Panc1 (cell line): ENCODE data around the gene LSS.

Experiments used
- POLR2AphosphoS5 ChIP-seq: IDR thresholded peaks from 2 replicates; pipeline ENCODE4 v1.6.1; 2012; ENCODE audit warnings: mild to moderate bottlenecking, low read depth, low read length, moderate library complexity
- SIN3A ChIP-seq: IDR thresholded peaks from 2 replicates; pipeline ENCODE4 v1.6.1; 2012; ENCODE audit warnings: low read depth, mild to moderate bottlenecking, low read length, moderate library complexity, borderline replicate concordance; ENCODE audit not compliant: insufficient read depth
- TCF7L2 ChIP-seq: IDR thresholded peaks from 2 replicates; pipeline ENCODE4 v1.6.1; 2011; ENCODE audit warnings: mild to moderate bottlenecking, low read depth, low read length, inconsistent platforms
- TF ChIP-seq, protein P1 (sequence below): fragments of 450-650 bp; IDR thresholded peaks from 2 replicates; pipeline ENCODE4 v1.5.1; 2017; ENCODE audit warnings: mild to moderate bottlenecking
- TF ChIP-seq, protein P2 (sequence below), 2 experiments: IDR thresholded peaks; 2 replicates each; pipeline ENCODE4 v1.6.1; 2011 to 2012; ENCODE audit warnings: low read depth in 2 of 2, control low read depth in 1 of 2, low read length in 1 of 2, mild to moderate bottlenecking in 1 of 2, moderate library complexity in 1 of 2; ENCODE audit not compliant: insufficient read depth in 1 of 2

DNA sequence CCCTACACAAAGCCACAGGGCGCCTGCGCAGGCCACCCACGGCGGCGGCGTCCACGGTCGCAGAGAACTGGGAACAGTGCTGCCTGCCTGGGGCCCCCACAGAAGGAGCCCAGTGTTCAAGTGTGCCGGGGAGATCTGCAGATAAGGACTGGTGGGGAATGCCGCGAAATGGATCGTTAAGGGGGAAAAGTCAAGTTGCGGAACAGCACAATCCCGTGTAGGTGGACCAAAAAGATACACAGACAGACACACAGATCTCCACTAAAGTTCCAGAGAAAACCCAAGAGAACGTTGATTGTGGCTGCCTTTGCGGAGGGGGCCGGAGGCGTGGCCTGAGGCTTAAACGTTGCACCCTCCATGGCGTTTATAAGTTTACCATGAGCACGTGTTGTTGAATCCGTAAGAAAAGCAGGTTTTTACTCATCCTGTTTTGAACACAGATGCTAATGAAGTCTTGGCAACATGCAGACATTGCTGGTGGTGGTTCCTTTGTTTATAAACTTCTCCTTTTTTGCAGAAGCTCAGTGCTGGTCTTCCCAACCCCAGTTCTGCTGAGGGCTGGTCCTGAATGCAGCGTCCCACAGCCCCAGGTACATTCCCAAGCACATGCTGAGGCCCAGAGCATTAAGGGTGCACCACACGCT is 48.4 kb downstream of the LSS start:
- TF ChIP-seq, protein P1, sequence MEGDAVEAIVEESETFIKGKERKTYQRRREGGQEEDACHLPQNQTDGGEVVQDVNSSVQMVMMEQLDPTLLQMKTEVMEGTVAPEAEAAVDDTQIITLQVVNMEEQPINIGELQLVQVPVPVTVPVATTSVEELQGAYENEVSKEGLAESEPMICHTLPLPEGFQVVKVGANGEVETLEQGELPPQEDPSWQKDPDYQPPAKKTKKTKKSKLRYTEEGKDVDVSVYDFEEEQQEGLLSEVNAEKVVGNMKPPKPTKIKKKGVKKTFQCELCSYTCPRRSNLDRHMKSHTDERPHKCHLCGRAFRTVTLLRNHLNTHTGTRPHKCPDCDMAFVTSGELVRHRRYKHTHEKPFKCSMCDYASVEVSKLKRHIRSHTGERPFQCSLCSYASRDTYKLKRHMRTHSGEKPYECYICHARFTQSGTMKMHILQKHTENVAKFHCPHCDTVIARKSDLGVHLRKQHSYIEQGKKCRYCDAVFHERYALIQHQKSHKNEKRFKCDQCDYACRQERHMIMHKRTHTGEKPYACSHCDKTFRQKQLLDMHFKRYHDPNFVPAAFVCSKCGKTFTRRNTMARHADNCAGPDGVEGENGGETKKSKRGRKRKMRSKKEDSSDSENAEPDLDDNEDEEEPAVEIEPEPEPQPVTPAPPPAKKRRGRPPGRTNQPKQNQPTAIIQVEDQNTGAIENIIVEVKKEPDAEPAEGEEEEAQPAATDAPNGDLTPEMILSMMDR, result no peak
- TF ChIP-seq POLR2AphosphoS5, result no peak
- no peak for TF ChIP-seq SIN3A
- TF ChIP-seq, protein P2, sequence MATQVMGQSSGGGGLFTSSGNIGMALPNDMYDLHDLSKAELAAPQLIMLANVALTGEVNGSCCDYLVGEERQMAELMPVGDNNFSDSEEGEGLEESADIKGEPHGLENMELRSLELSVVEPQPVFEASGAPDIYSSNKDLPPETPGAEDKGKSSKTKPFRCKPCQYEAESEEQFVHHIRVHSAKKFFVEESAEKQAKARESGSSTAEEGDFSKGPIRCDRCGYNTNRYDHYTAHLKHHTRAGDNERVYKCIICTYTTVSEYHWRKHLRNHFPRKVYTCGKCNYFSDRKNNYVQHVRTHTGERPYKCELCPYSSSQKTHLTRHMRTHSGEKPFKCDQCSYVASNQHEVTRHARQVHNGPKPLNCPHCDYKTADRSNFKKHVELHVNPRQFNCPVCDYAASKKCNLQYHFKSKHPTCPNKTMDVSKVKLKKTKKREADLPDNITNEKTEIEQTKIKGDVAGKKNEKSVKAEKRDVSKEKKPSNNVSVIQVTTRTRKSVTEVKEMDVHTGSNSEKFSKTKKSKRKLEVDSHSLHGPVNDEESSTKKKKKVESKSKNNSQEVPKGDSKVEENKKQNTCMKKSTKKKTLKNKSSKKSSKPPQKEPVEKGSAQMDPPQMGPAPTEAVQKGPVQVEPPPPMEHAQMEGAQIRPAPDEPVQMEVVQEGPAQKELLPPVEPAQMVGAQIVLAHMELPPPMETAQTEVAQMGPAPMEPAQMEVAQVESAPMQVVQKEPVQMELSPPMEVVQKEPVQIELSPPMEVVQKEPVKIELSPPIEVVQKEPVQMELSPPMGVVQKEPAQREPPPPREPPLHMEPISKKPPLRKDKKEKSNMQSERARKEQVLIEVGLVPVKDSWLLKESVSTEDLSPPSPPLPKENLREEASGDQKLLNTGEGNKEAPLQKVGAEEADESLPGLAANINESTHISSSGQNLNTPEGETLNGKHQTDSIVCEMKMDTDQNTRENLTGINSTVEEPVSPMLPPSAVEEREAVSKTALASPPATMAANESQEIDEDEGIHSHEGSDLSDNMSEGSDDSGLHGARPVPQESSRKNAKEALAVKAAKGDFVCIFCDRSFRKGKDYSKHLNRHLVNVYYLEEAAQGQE (IDR thresholded peaks at IDR 0.05; ENCODE audit: insufficient read depth in 1 of 2, low read depth in 2 of 2, low read length in 1 of 2), result no peak
- no peak for TF ChIP-seq TCF7L2
